Thyroid gland (tissue), 4 donors: ENCODE results near the gene TMX4. TPM values are rescaled to one million over a fixed set of nuclear protein-coding genes. Genes with fewer than 3 reads are reported as not detected.

ENCODE experiments used
- DNase-seq, 2 donors: peaks; one replicate each; pipeline ENCODE4 v3.0.0-alpha.2; 2019
- H3K27ac ChIP-seq, 3 donors: fragments of 200-600 bp; sonication (generic); 1 replicate in 2 of 3; 2 replicates in 1 of 3; pipeline ENCODE4 v1.5.1; 2016 to 2019; ENCODE audit warnings: mild to moderate bottlenecking in 1 of 3, moderate library complexity in 1 of 3
- H3K27me3 ChIP-seq: fragments of 200-600 bp; sonication (generic); one replicate; pipeline ENCODE4 v1.5.1; 2019
- H3K36me3 ChIP-seq, 2 donors: fragments of 200-600 bp; sonication (generic); one replicate each; pipeline ENCODE4 v1.5.1; 2016 to 2019
- H3K4me1 ChIP-seq, 2 donors: fragments of 200-600 bp; sonication (generic); one replicate each; pipeline ENCODE4 v1.5.1; 2017 to 2019
- H3K4me3 ChIP-seq, 3 donors: fragments of 200-600 bp; sonication (generic); replicated peaks in 1 of 3; 1 replicate in 2 of 3; 2 replicates in 1 of 3; pipeline ENCODE4 v1.5.1; 2016; ENCODE audit warnings: mild to moderate bottlenecking in 1 of 3
- H3K9me3 ChIP-seq: fragments of 200-600 bp; sonication (generic); one replicate; pipeline ENCODE4 v1.5.1; 2017
- CTCF ChIP-seq, 6 experiments: fragments of 200-600 bp in 3 of 6; fragments of 450-650 bp in 3 of 6; sonication (generic) in 3 of 6; IDR thresholded peaks; one replicate each; pipeline ENCODE4 v1.5.1; 2016 to 2019; ENCODE audit warnings: antibody characterized with exemption in 6 of 6, mild to moderate bottlenecking in 2 of 6, inconsistent platforms in 1 of 6, moderate library complexity in 1 of 6
- POLR2A ChIP-seq, 2 donors: fragments of 450-650 bp; IDR thresholded peaks; one replicate each; pipeline ENCODE4 v1.6.1; 2017; ENCODE audit warnings: antibody characterized with exemption in 2 of 2, mild to moderate bottlenecking in 2 of 2, moderate library complexity in 1 of 2
- WGBS, 2 donors: methylation state at CpG; one replicate each; pipeline ENCODE4 v1.1.5; 2017; 5-methylcytosine and 5-hydroxymethylcytosine counted together
- intact Hi-C: fragments of 100-400 bp; cut with DNase I; formaldehyde crosslinking; loops from one replicate; pipeline ENCODE4 v1.15.1; 2023
- total RNA-seq, 4 donors: library from RNA; depleted of rRNA; stranded (reverse); fragments of >200 nt; gene quantifications; one replicate each; pipeline ENCODE4 v1.2.3, GENCODE V29; 2016

TMX4 gene
- total RNA-seq, 4 donors from 2014 or later = 49.0 to 63.8 (median 57.9) TPM

- intact Hi-C loops = loop anchor here (10.0 kb wide), 1 partner anchor 791 kb away; no protein-coding TSS in a partner anchor
- no peaks in the 10 kb centered on the region for H3K9me3 ChIP-seq
- peaks cover 0 to 3% of the 10 kb centered on the region in 2 donors for H3K4me1 ChIP-seq
- no peak overlapping the region for H3K4me3 ChIP-seq
- no peaks in the 10 kb centered on the region for H3K36me3 ChIP-seq
- no peaks in the 10 kb centered on the region for H3K27me3 ChIP-seq
- no peak overlapping the region for H3K27ac ChIP-seq
- 86% methylated on average over 1 of the region's 1 CpG for WGBS, 2 donors
- no peak for TF ChIP-seq POLR2A (IDR thresholded peaks at IDR 0.05)
- no peak for TF ChIP-seq CTCF (IDR thresholded peaks at IDR 0.05)
- DNase-seq = no peak
Observed at GRCh38 chr20:7933346-7933745, 86.2 kb downstream of the TMX4 start.

GRCh38 chr20:7930343-7930742 lies 89.2 kb downstream of the TMX4 start:
- Histone ChIP-seq H3K27me3 (no peaks in the 10 kb centered on the region), H3K4me3 (no peak overlapping the region), H3K9me3 (no peaks in the 10 kb centered on the region), H3K27ac (no peak overlapping the region), H3K4me1 (no peaks in the 10 kb centered on the region), H3K36me3 (no peaks in the 10 kb centered on the region)
- intact Hi-C loops = loop anchor here (10.0 kb wide), 1 partner anchor 794 kb away; no protein-coding TSS in a partner anchor
- no peak for TF ChIP-seq POLR2A (IDR thresholded peaks at IDR 0.05)
- TF ChIP-seq CTCF (IDR thresholded peaks at IDR 0.05) = no peak
- no peak for DNase-seq

Other genes starting within 250 kb of the TMX4 start
- not detected for gene HAO1, start 79.3 kb downstream of the TMX4 start, total RNA-seq
- gene PLCB1, start 112.5 kb upstream of the TMX4 start, total RNA-seq = 10 to 100 TPM in 2 of 4 donors, 1 to 10 TPM in 2; 7.3 to 14.1 (median 11.0) TPM